C4-2B (cell line): ENCODE results near the gene MTG2.

Experiments used
- CTCF ChIP-seq: fragments of 450-650 bp; conservative IDR thresholded peaks from 2 replicates; pipeline ENCODE4 v1.5.1; 2017; ENCODE audit warnings: mild to moderate bottlenecking
- ZFX ChIP-seq: fragments of 450-650 bp; IDR thresholded peaks from 2 replicates; pipeline ENCODE4 v1.6.1; 2017

GRCh38 chr20:62143957-62144825 lies 38.6 kb upstream of the MTG2 start:
- no peak for TF ChIP-seq CTCF
- 0 out of 2 replicates have a peak, but pooled peaks have one; percentile 7 for TF ChIP-seq ZFX
